Tibial nerve (tissue), 3 donors: Measurements from ENCODE around the gene CEP170B.

Experiments used
- POLR2A ChIP-seq, 2 donors: fragments of 450-650 bp; IDR thresholded peaks; one replicate each; pipeline ENCODE4 v1.6.1; 2017; ENCODE audit warnings: antibody characterized with exemption in 2 of 2, mild to moderate bottlenecking in 2 of 2, moderate library complexity in 2 of 2
- TF ChIP-seq, protein P1 (sequence below), 5 experiments: fragments of 200-600 bp in 3 of 5; fragments of 450-650 bp in 2 of 5; sonication (generic) in 3 of 5; IDR thresholded peaks; one replicate each; pipeline ENCODE4 v1.5.1; 2016 to 2019; ENCODE audit warnings: antibody characterized with exemption in 5 of 5, mild to moderate bottlenecking in 3 of 5, moderate library complexity in 2 of 5

DNA sequence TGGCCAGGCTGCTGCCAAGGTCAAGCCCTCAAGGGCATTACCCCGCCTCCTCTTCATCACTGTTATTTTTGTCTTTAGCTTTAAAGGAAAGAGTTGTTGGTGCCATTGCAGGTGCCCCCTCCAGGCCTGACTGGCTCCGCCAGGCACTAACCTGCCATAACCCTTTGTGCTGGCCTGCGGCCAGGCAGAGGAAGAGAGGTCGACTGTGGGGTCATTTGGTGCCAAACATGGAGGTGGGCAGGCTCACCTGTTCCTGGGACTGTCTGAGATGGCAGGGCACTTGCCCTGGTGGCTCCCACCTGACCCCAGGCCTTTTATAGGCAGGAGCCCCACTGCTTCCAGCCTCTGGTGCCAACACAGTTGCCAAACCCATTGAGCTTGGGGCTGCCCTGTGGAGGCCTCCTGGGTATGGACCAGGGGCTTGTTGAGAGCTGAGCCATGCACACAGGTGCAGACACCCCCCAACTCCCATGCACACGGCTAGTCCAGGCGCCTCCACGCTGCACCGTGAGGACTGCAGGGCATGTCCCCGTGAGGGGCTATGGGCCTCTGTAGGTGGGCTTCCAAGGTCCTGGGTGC, 30.2 kb downstream of the CEP170B start:
- TF ChIP-seq POLR2A (IDR thresholded peaks at IDR 0.05), result no peak
- TF ChIP-seq, protein P1, sequence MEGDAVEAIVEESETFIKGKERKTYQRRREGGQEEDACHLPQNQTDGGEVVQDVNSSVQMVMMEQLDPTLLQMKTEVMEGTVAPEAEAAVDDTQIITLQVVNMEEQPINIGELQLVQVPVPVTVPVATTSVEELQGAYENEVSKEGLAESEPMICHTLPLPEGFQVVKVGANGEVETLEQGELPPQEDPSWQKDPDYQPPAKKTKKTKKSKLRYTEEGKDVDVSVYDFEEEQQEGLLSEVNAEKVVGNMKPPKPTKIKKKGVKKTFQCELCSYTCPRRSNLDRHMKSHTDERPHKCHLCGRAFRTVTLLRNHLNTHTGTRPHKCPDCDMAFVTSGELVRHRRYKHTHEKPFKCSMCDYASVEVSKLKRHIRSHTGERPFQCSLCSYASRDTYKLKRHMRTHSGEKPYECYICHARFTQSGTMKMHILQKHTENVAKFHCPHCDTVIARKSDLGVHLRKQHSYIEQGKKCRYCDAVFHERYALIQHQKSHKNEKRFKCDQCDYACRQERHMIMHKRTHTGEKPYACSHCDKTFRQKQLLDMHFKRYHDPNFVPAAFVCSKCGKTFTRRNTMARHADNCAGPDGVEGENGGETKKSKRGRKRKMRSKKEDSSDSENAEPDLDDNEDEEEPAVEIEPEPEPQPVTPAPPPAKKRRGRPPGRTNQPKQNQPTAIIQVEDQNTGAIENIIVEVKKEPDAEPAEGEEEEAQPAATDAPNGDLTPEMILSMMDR (IDR thresholded peaks at IDR 0.05), result no peak
